Activated T-cell treated with anti-CD3 and anti-CD28 coated beads, Interleukin-2, amount 50 U/mL, for 4 hours (primary cell): ENCODE data around the gene PPP1R15A. TPM values are rescaled to one million over a fixed set of nuclear protein-coding genes. Genes with fewer than 3 reads are reported as not detected.

Experiments used
- ATAC-seq, 2 donors: fragments of 200-7000 bp; cut with Tn5 transposase; one replicate each; pipeline ENCODE4 v1.10.0; 2021
- DNase-seq: peaks from one replicate; pipeline ENCODE4 v3.0.0-alpha.2; 2020
- H3K27me3 Mint-ChIP-seq: one replicate; pipeline ENCODE4 v1.8.0; 2021; ENCODE audit warnings: low read depth, mixed read lengths
- H3K36me3 Mint-ChIP-seq: one replicate; pipeline ENCODE4 v1.8.0; 2022; ENCODE audit warnings: mixed read lengths; ENCODE audit not compliant: insufficient read depth
- H3K4me1 Mint-ChIP-seq: one replicate; pipeline ENCODE4 v1.8.0; 2021; ENCODE audit warnings: low read depth, mixed read lengths
- H3K4me3 Mint-ChIP-seq: one replicate; pipeline ENCODE4 v1.8.0; 2021; ENCODE audit warnings: mild to moderate bottlenecking, moderate library complexity, mixed read lengths
- H3K9me3 Mint-ChIP-seq: one replicate; pipeline ENCODE4 v1.8.0; 2021; ENCODE audit warnings: mixed read lengths
- total RNA-seq, 3 donors: library from RNA; stranded (reverse); gene quantifications; one replicate each; pipeline ENCODE4 v1.2.1, GENCODE V29; 2021

PPP1R15A gene
- total RNA-seq, 3 donors from 2014 or later: 76.0 to 134 (median 110) TPM

GRCh38 chr19:48922548-48923490 is 50.6 kb downstream of the PPP1R15A start:
- H3K27me3 Mint-ChIP-seq: no peaks in the 10 kb centered on the region
- no peak for DNase-seq
- H3K36me3 Mint-ChIP-seq: peaks cover 13% of the 10 kb centered on the region
- no peaks in the 10 kb centered on the region for H3K9me3 Mint-ChIP-seq
- peaks cover 2% of the 10 kb centered on the region for H3K4me1 Mint-ChIP-seq
- no peak for ATAC-seq
- H3K4me3 Mint-ChIP-seq: no peak overlapping the region

GRCh38 chr19:48925240-48925843 is 53.1 kb downstream of the PPP1R15A start:
- H3K36me3 Mint-ChIP-seq: peaks cover 8% of the 10 kb centered on the region
- DNase-seq: no peak
- no peaks in the 10 kb centered on the region for H3K27me3 Mint-ChIP-seq
- no peaks in the 10 kb centered on the region for H3K9me3 Mint-ChIP-seq
- no peak overlapping the region for H3K4me3 Mint-ChIP-seq
- peaks cover 2% of the 10 kb centered on the region for H3K4me1 Mint-ChIP-seq
- ATAC-seq: peak in 1 of 2 donors; percentile 35

Other genes starting within 250 kb of the PPP1R15A start
- gene DBP, start 235.0 kb upstream of the PPP1R15A start, total RNA-seq: 10 to 100 TPM in 2 of 3 donors, 1 to 10 TPM in 1; 6.7 to 12.3 (median 11.2) TPM
- 10 to 100 TPM in 1 of 3 donors, 1 to 10 TPM in 2; 8.8 to 11.6 (median 9.1) TPM for gene CA11, start 226.2 kb upstream of the PPP1R15A start, total RNA-seq
- under 1 TPM; 0.11 to 0.26 (median 0.18) TPM for gene NTN5, start 199.4 kb upstream of the PPP1R15A start, total RNA-seq
- gene FUT2, start 176.4 kb upstream of the PPP1R15A start, total RNA-seq: under 1 TPM in 1 of 3 donors, not detected in 2; 0.14 TPM
- under 1 TPM; 0.33 to 0.69 (median 0.51) TPM for gene MAMSTR, start 152.7 kb upstream of the PPP1R15A start, total RNA-seq
- gene RASIP1, start 131.8 kb upstream of the PPP1R15A start, total RNA-seq: under 1 TPM; 0.16 to 0.65 (median 0.18) TPM
- not detected for gene IZUMO1, start 125.5 kb upstream of the PPP1R15A start, total RNA-seq
- gene FUT1, start 119.8 kb upstream of the PPP1R15A start, total RNA-seq: under 1 TPM; 0.13 to 0.22 (median 0.18) TPM
- not detected for gene FGF21, start 116.9 kb upstream of the PPP1R15A start, total RNA-seq
- 10 to 100 TPM; 73.0 to 81.7 (median 78.2) TPM for gene BCAT2, start 61.4 kb upstream of the PPP1R15A start, total RNA-seq
- gene HSD17B14, start 35.9 kb upstream of the PPP1R15A start, total RNA-seq: under 1 TPM; 0.37 to 0.65 (median 0.61) TPM
- gene PLEKHA4, start 3.8 kb upstream of the PPP1R15A start, total RNA-seq: 1 to 10 TPM; 4.1 to 4.6 (median 4.6) TPM
- gene TULP2, start 26.3 kb downstream of the PPP1R15A start, total RNA-seq: under 1 TPM in 1 of 3 donors, not detected in 2; 0.69 TPM
- 10 to 100 TPM; 88.5 to 90.0 (median 89.3) TPM for gene NUCB1, start 27.9 kb downstream of the PPP1R15A start, total RNA-seq
- not detected for gene DHDH, start 61.3 kb downstream of the PPP1R15A start, total RNA-seq
- 100 to 1,000 TPM; 200 to 250 (median 203) TPM for gene BAX, start 82.5 kb downstream of the PPP1R15A start, total RNA-seq
- gene FTL, start 92.9 kb downstream of the PPP1R15A start, total RNA-seq: 1,000 to 10,000 TPM in 2 of 3 donors, 100 to 1,000 TPM in 1; 996 to 1,080 (median 1,001) TPM
- 10 to 100 TPM; 34.5 to 41.1 (median 35.5) TPM for gene GYS1, start 120.9 kb downstream of the PPP1R15A start, total RNA-seq
- gene RUVBL2, start 121.5 kb downstream of the PPP1R15A start, total RNA-seq: 100 to 1,000 TPM; 208 to 257 (median 230) TPM
- not detected for gene LHB, start 144.7 kb downstream of the PPP1R15A start, total RNA-seq
- not detected for gene CGB3, start 151.9 kb downstream of the PPP1R15A start, total RNA-seq
- not detected for gene CGB2, start 159.5 kb downstream of the PPP1R15A start, total RNA-seq
- not detected for gene CGB1, start 164.5 kb downstream of the PPP1R15A start, total RNA-seq
- gene CGB5, start 171.4 kb downstream of the PPP1R15A start, total RNA-seq: not detected
- not detected for gene CGB8, start 176.7 kb downstream of the PPP1R15A start, total RNA-seq
- not detected for gene CGB7, start 185.3 kb downstream of the PPP1R15A start, total RNA-seq
- not detected for gene NTF4, start 192.4 kb downstream of the PPP1R15A start, total RNA-seq
- not detected for gene KCNA7, start 200.3 kb downstream of the PPP1R15A start, total RNA-seq
- gene SNRNP70, start 213.0 kb downstream of the PPP1R15A start, total RNA-seq: 100 to 1,000 TPM; 278 to 294 (median 283) TPM
- 1 to 10 TPM; 4.0 to 6.3 (median 4.2) TPM for gene LIN7B, start 241.9 kb downstream of the PPP1R15A start, total RNA-seq
- 1 to 10 TPM; 1.5 to 2.9 (median 2.6) TPM for gene C19orf73, start 246.7 kb downstream of the PPP1R15A start, total RNA-seq
- 1 to 10 TPM; 3.4 to 5.0 (median 4.0) TPM for gene PPFIA3, start 247.1 kb downstream of the PPP1R15A start, total RNA-seq